A549 treated with DMSO at 1 μM for 4 hours (cell line): ENCODE results near the gene CRYBA4. TPM values are rescaled to one million over a fixed set of nuclear protein-coding genes. Genes with fewer than 3 reads are reported as not detected.

Experiments
- total RNA-seq: library from RNA; stranded (reverse); fragments of 200-300 nt; extraction: Qiagen RNA extraction; gene quantifications from 5 replicates; pipeline ENCODE4 v1.2.3, GENCODE V29; 2022; ENCODE audit warnings: low read depth

CRYBA4 gene
- total RNA-seq = not detected in 5 replicates

DNA sequence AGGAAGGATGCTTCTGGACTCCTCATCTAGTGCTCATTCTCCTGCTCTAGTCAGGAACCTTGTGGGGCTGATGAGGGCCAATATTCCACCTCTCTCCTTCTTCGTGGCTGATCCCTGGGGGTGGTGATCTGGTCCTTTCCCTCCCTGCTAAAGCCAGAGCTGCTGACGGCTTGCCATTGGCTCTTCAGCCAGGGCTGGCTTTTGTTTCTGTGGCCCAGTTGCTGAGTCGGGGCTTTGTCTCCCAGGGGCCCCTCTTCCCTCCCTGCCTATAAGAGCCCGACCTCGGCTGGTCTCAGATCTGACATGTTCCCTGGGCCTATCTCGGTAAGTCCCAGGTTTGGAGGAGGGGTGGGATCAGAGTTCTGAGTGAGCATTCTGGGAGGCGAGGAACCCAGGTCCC lies at the start of gene CRYBA4:
TSS of gene CRYBA4 (plus strand) at position 301 of the 400 bp plus-strand sequence. CDS start 634 bp downstream, outside the sequence.

DNA sequence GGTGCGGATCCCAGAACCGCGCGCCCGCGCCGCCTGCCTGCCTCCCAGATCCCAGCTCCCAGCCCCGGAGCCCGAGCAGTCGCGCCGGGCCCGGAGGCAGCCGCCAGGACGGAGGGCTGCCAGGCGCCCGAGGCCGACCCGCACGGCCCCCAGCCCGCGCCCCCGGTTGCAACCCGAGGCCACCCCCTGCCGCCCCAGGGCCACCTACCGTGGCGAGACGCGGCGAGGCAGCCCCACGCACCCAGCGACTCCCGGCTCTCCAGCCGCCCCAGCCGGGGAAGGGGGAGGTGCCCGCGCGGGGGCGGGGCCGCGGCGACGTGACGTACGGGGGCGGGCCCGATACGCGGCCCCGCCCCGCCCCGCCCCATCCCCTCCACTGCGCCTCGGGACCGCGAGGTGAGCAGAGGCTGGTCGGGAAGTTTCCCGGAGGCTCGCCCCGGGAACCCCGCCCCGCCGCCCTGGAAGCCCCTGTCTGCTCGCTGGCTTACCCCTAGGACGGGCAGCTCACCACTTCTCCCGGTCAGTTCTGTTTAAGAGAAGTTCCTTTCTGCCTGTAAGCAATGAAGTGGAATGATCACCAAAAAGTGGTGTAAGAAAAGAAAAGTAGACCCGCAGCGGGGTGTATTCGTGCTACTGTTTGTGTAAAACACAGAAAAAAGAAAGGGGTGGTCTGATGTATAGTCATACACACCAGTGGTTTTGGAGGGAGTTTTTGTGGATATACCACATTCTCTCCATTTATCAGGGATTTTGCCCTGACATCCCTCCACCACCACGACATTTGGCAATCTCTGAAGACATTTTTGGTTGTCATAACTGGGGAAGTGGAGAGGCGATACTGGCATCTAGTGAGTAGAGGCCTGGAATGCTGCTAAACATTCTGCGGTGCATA lies 31.7 kb upstream of the CRYBA4 start, which contains the start of gene TPST2:
TSS of gene TPST2 (minus strand) at position 288 of the 892 bp plus-strand sequence. CDS start 48,502 bp downstream, outside the sequence.

DNA sequence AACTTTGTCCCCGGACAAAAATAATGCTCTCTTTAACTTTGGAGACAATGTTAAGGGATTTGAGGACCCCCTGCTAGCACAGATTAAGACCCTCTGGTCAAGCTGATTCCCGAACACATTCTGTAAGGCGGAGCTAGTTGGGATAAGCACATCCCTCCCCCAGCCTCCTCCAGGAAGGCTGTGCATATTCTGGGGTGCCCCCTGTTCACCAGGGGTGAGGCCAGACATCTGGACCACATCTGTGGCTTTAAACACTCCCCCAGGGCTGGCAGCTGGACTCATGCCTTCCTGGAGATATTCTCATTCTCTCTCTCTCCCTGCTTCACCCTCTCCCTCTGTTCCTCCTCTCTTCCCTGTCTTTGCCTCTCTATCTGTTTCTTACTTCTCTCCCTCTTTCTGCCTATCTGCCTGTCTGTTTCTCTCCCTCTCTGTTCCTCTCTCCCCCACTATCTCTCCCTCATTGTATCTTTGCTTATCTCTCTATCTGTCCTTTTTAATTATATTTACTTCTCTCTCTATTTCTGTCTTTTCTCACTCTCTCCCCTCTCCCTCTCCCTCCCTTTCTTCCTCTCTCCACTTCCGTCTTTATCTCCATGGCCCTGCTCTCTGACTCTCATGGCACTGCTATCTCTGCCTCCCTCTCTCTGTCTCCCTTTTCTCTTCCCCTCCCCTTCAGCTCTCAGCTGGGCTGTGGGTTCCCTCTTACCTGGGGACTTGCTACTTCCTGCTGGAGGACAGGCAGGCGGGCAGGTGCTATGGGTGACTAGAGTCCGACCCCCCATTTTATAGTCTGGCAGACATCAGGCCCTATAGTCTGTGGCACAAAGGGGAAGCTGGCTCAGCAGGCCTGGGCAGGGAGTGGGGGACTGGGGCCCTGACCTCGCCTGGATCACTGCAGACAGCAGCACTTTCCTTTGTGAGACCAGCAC lies 4.2 kb upstream of the CRYBA4 start, which contains the start of gene CRYBB1:
TSS of gene CRYBB1 (minus strand) at position 757 of the 929 bp plus-strand sequence. CDS start 1,708 bp downstream, outside the sequence.

DNA sequence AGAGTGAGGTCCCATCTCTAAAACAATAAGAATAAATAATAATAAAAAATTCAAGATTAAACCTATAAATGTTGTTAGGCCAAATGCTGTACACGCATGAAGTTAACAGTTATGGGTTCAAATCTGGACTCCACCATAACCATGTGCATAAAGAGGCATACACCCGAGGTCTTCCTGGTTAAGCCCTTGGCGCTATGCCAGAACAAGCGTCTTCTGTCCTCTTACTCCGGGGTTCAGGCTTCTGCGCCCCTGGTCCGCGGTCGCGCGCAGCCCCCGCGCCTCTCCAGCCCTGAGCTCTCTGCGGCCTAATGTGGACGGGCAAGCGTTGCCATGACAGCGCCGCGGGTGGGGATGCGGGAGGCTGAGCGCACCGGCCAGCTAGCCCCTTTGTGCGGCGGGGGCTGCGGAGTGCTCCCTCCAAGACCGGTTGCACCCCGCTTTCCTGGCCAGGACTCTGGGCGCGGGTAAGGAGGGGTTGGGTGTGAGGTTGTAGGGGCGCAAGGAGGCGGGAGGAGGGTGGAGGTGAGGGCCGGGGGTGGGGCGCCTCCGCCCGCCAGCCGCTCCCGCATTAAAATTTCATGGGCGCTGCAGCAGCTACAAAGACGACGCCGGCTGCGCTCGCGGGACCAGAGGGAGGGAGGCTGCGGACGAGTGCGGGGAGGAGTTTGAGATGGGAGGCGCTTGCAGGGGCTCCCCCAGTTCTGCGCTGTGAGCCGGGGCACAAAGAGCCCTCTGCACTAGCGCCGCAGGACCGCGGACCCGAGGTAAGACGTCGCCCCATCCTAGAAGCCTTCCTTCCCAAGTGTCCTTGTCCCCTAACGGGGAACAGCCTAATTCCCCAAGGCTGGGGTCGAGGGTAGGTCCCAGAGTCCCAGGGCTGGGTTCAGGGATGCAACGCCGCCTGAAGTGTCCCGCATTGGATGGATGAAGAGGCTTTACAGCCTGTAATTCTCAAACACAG lies 35.4 kb downstream of the CRYBA4 start, which contains the start of gene MIAT:
TSS of gene MIAT (plus strand) at position 698 of the 961 bp plus-strand sequence.

Other genes starting within 250 kb of the CRYBA4 start
- 0.84 to 1.5 TPM (median 1.2 TPM) in 5 replicates for gene ASPHD2, start 192.7 kb upstream of the CRYBA4 start, total RNA-seq
- 14.8 to 18.1 TPM (median 16.8 TPM) in 5 replicates for gene HPS4, start 138.2 kb upstream of the CRYBA4 start, total RNA-seq
- gene SRRD, start 138.1 kb upstream of the CRYBA4 start, total RNA-seq = 16.7 to 27.4 TPM (median 24.1 TPM) in 5 replicates
- 21.9 to 27.7 TPM (median 24.3 TPM) in 5 replicates for gene TFIP11, start 109.5 kb upstream of the CRYBA4 start, total RNA-seq
- 8.4 to 14.5 TPM (median 11.0 TPM) in 5 replicates for gene TPST2, start 31.8 kb upstream of the CRYBA4 start, total RNA-seq
- not detected in 5 replicates for gene CRYBB1, start 3.9 kb upstream of the CRYBA4 start, total RNA-seq
- gene MIAT, start 35.6 kb downstream of the CRYBA4 start, total RNA-seq = 0.29 to 0.56 TPM (median 0.39 TPM) in 5 replicates